NCI-H2227 treated with DMSO at 0.1 percent for 48 hours (cell line): ENCODE measurements around the gene MTARC2.

Source experiments
- DNase-seq: peaks from one replicate; lab custom pipeline; 2025; lab: John Stamatoyannopoulos, UW

The MTARC2 gene

GRCh38 chr1:220827445-220828178 is 79.5 kb downstream of the MTARC2 start:
- DNase-seq, result no peak

- no peak for DNase-seq
Measured at GRCh38 chr1:220828179-220828490, 80.0 kb downstream of the MTARC2 start.

GRCh38 chr1:220828950-220829586 is 80.9 kb downstream of the MTARC2 start:
- no peak for DNase-seq

GRCh38 chr1:220833436-220833835 is 85.3 kb downstream of the MTARC2 start:
- DNase-seq, result no peak
